Liver (tissue), 9 donors: ENCODE measurements around the gene WDR74. TPM values are rescaled to one million over a fixed set of nuclear protein-coding genes. Genes with fewer than 3 reads are reported as not detected.

Experiments
- DNase-seq: peaks from one replicate; pipeline ENCODE4 v3.0.0-alpha.2; 2017; ENCODE audit warnings: low spot score
- H3K27ac ChIP-seq, 2 donors: one replicate each; pipeline ENCODE4 v1.7.0; 2013; ENCODE audit warnings: inconsistent platforms in 2 of 2, low read length in 2 of 2, control low read depth in 1 of 2, low read depth in 1 of 2, mild to moderate bottlenecking in 1 of 2
- H3K27me3 ChIP-seq, 4 donors: one replicate each; pipeline versions ENCODE4 v1.6.1 to v1.7.0; 2013; ENCODE audit warnings: low read length in 3 of 4, inconsistent platforms in 1 of 4, mild to moderate bottlenecking in 1 of 4, moderate library complexity in 1 of 4; ENCODE audit not compliant: control insufficient read depth in 4 of 4, insufficient read depth in 4 of 4
- H3K36me3 ChIP-seq, 4 donors: one replicate each; pipeline versions ENCODE4 v1.6.1 to v1.7.0; 2013; ENCODE audit warnings: low read length in 3 of 4, mild to moderate bottlenecking in 3 of 4, low read depth in 1 of 4, moderate library complexity in 1 of 4; ENCODE audit not compliant: control insufficient read depth in 4 of 4, insufficient read depth in 3 of 4
- H3K4me1 ChIP-seq, 4 donors: one replicate each; pipeline versions ENCODE4 v1.6.1 to v1.7.0; 2013; ENCODE audit warnings: low read length in 3 of 4, mild to moderate bottlenecking in 3 of 4, moderate library complexity in 1 of 4; ENCODE audit not compliant: control insufficient read depth in 4 of 4, insufficient read depth in 4 of 4
- H3K4me3 ChIP-seq, 3 donors: one replicate each; pipeline versions ENCODE4 v1.6.1 to v1.7.0; 2013; ENCODE audit warnings: low read length in 3 of 3, control low read depth in 1 of 3, low read depth in 1 of 3, mild to moderate bottlenecking in 1 of 3
- H3K9ac ChIP-seq, 2 donors: one replicate each; pipeline ENCODE4 v1.7.0; 2013; ENCODE audit warnings: low read length in 2 of 2, mild to moderate bottlenecking in 2 of 2, moderate library complexity in 2 of 2, control low read depth in 1 of 2, low read depth in 1 of 2
- H3K9me3 ChIP-seq, 4 donors: one replicate each; pipeline versions ENCODE4 v1.6.1 to v1.7.0; 2013; ENCODE audit warnings: low read length in 3 of 4; ENCODE audit not compliant: control insufficient read depth in 4 of 4
- ATF3 ChIP-seq: IDR thresholded peaks from 2 replicates; pipeline ENCODE4 v1.6.1; 2016; ENCODE audit warnings: antibody characterized with exemption
- CTCF ChIP-seq: fragments of 150-350 bp; IDR thresholded peaks from 2 replicates; pipeline ENCODE4 v1.5.1; 2017; ENCODE audit warnings: improper control_type of control experiment, low read depth, low read length; ENCODE audit not compliant: missing input control
- EGR1 ChIP-seq, 2 donors: IDR thresholded peaks; 2 replicates each; pipeline ENCODE4 v1.6.1; 2016 to 2018; ENCODE audit warnings: antibody characterized with exemption in 2 of 2, low read depth in 2 of 2
- FOXA1 ChIP-seq: IDR thresholded peaks from 2 replicates; pipeline ENCODE4 v1.6.1; 2016; ENCODE audit warnings: antibody characterized with exemption
- FOXA2 ChIP-seq: IDR thresholded peaks from 2 replicates; pipeline ENCODE4 v1.6.1; 2016; ENCODE audit warnings: antibody characterized with exemption
- GABPA ChIP-seq, 2 donors: IDR thresholded peaks in 1 of 2; conservative IDR thresholded peaks in 1 of 2; 2 replicates each; pipeline ENCODE4 v1.6.1; 2016; ENCODE audit warnings: antibody characterized with exemption in 2 of 2, mild to moderate bottlenecking in 1 of 2, moderate library complexity in 1 of 2
- HNF4A ChIP-seq, 2 donors: conservative IDR thresholded peaks; 2 replicates each; pipeline ENCODE4 v1.6.1; 2016; ENCODE audit warnings: antibody characterized with exemption in 2 of 2, mild to moderate bottlenecking in 2 of 2
- JUND ChIP-seq, 2 donors: IDR thresholded peaks; 2 replicates each; pipeline ENCODE4 v1.6.1; 2016; ENCODE audit warnings: antibody characterized with exemption in 2 of 2
- MAX ChIP-seq: IDR thresholded peaks from 2 replicates; pipeline ENCODE4 v1.6.1; 2016; ENCODE audit warnings: antibody characterized with exemption
- NR2F2 ChIP-seq: IDR thresholded peaks from 2 replicates; pipeline ENCODE4 v1.6.1; 2016; ENCODE audit warnings: antibody characterized with exemption
- RAD21 ChIP-seq, 2 donors: IDR thresholded peaks; 2 replicates each; pipeline ENCODE4 v1.6.1; 2016; ENCODE audit warnings: antibody characterized with exemption in 2 of 2, mild to moderate bottlenecking in 2 of 2
- REST ChIP-seq: IDR thresholded peaks from 2 replicates; pipeline ENCODE4 v1.6.1; 2016; ENCODE audit warnings: antibody characterized with exemption, mild to moderate bottlenecking
- SP1 ChIP-seq: IDR thresholded peaks from 2 replicates; pipeline ENCODE4 v1.6.1; 2018; ENCODE audit warnings: antibody characterized with exemption, mild to moderate bottlenecking
- TAF1 ChIP-seq: conservative IDR thresholded peaks from 2 replicates; pipeline ENCODE4 v1.6.1; 2016; ENCODE audit warnings: antibody characterized with exemption, mild to moderate bottlenecking
- YY1 ChIP-seq: IDR thresholded peaks from 2 replicates; pipeline ENCODE4 v1.6.1; 2016; ENCODE audit warnings: antibody characterized with exemption, mild to moderate bottlenecking
- ZBTB33 ChIP-seq: IDR thresholded peaks from 2 replicates; pipeline ENCODE4 v1.6.1; 2016; ENCODE audit warnings: antibody characterized with exemption
- WGBS: extraction: QIAGEN DNeasy Blood & Tissue Kit; methylation state at CpG from one replicate; pipeline ENCODE4 v1.1.7; 2013; 5-methylcytosine and 5-hydroxymethylcytosine counted together
- polyA plus RNA-seq, 2 donors: library from polyadenylated mRNA; stranded (reverse) in 1 of 2; unstranded in 1 of 2; fragments of 200-250 nt in 1 of 2; fragments of >200 nt in 1 of 2; fragmentation: Nextera tagmentation in 1 of 2; extraction: Ambion mirVana in 1 of 2; gene quantifications; one replicate each; pipeline versions ENCODE4 v1.2.1 to v1.2.3, GENCODE V29; 2013 to 2015
- total RNA-seq, 2 donors: library from RNA; depleted of rRNA; stranded (reverse); fragments of >200 nt; gene quantifications; one replicate each; pipeline ENCODE4 v1.2.3, GENCODE V29; 2014
- donor health status: healthy.
- donor health status: healthy.
- donor health status: healthy.
- donor health status: healthy.
- donor health status: healthy.

Gene WDR74
- total and polyA plus RNA-seq, 4 donors, result 17.1 to 22.5 (median 20.5) TPM

- WGBS, result 95% methylated on average over 8 of the region's 8 CpGs
Measured at GRCh38 chr11:62794201-62794775, 45.1 kb downstream of the WDR74 start.

More at GRCh38 chr11:62794201-62794775, 45.1 kb downstream of the WDR74 start:
- Histone ChIP-seq H3K4me3 (no peak overlapping the region), H3K36me3 (peaks cover 10 to 60% (median 42%) of the 10 kb centered on the region in 4 donors), H3K9ac (no peak overlapping the region), H3K4me1 (peaks cover 0 to 25% (median 23%) of the 10 kb centered on the region in 4 donors), H3K9me3 (no peaks in the 10 kb centered on the region), H3K27ac (no peak overlapping the region), H3K27me3 (no peaks in the 10 kb centered on the region)
- TF ChIP-seq CTCF (no peak), FOXA1 (no peak), JUND (IDR thresholded peaks at IDR 0.05) (no peak), ATF3 (no peak), REST (no peak), NR2F2 (no peak), RAD21 (IDR thresholded peaks at IDR 0.05) (no peak), GABPA (IDR thresholded peaks at IDR 0.05 in 1 of 2, conservative IDR thresholded peaks at IDR 0.05 in 1 of 2) (no peak), SP1 (no peak), EGR1 (IDR thresholded peaks at IDR 0.05; ENCODE audit: low read depth in 2 of 2) (no peak), FOXA2 (no peak), YY1 (no peak), MAX (no peak), TAF1 (no peak), HNF4A (conservative IDR thresholded peaks at IDR 0.05) (no peak), ZBTB33 (no peak)
- DNase-seq, result no peak
